Right lung (tissue), 5 donors: ENCODE data around the gene PKN3. TPM values are rescaled to one million over a fixed set of nuclear protein-coding genes. Genes with fewer than 3 reads are reported as not detected.

Experiments used
- DNase-seq, 2 donors: peaks; one replicate each; pipeline ENCODE4 v3.0.0-alpha.2; 2013
- polyA plus RNA-seq, 5 donors: library from polyadenylated mRNA; unstranded; fragments of 120-200 nt; gene quantifications; one replicate each; pipeline versions ENCODE4 v1.2.1 to v1.2.3, GENCODE V29; 2013; ENCODE audit warnings: inconsistent platforms in 1 of 5, low replicate concordance in 1 of 5; ENCODE audit not compliant: insufficient read length in 5 of 5, insufficient read depth in 1 of 5

Gene PKN3
- polyA plus RNA-seq, 5 donors = 11.6 to 13.8 (median 12.8) TPM

DNA sequence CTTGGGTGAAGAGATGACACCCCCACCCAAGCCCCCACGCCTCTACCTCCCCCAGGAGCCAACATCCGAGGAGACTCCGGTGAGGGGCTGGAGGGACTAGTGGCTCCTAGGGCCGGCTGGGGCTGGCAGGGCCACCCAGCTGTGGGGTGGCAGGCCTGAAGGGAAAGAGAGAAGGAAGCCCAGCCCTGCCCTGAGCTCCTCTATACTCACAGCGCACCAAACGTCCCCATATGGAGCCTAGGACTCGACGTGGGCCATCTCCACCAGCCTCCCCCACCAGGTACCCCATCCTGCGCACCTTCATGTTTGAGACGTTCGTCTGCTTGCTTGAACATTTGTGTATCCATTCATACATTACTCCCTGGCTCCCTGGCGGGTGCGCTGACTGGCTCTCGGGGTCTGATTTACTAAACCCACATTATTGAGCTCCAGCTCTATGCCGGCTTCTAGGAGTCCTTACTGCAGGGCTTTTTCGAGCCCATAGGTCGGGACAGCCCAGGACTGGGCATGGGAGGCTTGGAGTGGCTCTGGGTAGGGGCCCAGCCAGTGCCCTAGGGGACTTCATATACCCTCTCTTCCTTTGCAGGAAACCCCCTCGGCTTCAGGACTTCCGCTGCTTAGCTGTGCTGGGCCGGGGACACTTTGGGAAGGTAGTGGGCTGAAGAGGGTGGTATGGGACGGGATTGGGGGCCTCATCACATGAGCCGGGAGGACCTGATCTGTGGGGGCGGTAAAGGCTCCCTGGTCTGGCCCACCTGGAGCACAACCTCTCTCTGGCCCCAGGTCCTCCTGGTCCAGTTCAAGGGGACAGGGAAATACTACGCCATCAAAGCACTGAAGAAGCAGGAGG lies 12.5 kb downstream of the PKN3 start:
- no peak for DNase-seq

- no peak for DNase-seq
Measured at GRCh38 chr9:128715436-128715750, 13.1 kb downstream of the PKN3 start.

DNA sequence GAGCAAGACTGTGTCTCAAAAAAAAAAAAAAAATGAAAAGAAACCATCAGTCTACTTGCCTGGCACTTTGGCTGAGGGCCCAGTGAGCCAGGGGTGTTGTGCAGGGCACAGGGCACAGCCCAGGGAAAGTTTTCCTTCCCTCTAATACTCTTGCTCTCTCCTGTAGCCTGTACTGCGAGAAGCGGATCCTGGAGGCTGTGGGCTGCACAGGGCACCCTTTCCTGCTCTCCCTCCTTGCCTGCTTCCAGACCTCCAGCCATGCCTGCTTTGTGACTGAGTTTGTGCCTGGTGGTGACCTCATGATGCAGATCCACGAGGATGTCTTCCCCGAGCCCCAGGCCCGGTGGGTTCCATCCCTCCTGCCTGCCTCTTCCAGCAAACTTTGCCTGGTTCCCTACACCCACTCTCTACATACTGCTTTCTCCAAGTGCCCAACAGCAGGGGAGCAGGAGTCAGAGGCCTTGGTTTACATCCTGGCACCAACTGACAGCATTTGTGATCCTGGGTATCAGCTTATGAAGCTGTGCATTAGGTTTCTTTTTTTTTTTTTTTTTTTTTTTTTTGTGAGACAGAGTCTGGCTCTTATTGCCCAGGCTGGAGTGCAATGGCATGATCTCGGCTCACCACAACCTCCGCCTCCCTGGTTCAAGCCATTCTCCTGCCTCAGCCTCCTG lies 14.4 kb downstream of the PKN3 start:
- DNase-seq = no peak

- no peak for DNase-seq
Measured at GRCh38 chr9:128718047-128718446, 15.7 kb downstream of the PKN3 start.

DNA sequence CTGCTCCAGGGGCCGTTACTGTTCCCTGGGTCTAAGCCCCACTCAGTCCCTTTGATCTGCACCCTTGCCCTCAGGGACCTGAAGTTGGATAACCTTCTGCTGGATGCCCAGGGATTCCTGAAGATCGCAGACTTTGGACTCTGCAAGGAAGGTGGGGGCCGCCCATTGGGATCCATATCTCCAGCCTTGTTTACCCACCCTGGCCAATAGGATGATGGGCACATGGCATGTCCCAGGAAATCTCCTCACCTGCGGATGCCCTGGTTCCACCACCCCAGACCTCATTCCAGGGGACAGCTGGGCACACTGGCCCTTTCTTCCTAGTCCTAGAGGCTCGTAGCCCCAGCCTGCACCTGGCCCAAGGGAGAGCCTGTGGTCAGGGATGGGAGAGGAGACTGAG lies 16.2 kb downstream of the PKN3 start:
- DNase-seq = no peak

GRCh38 chr9:128719919-128720605 lies 17.8 kb downstream of the PKN3 start:
- DNase-seq = no peak

- no peak for DNase-seq
Measured at GRCh38 chr9:128720841-128721486, 18.7 kb downstream of the PKN3 start.

DNA sequence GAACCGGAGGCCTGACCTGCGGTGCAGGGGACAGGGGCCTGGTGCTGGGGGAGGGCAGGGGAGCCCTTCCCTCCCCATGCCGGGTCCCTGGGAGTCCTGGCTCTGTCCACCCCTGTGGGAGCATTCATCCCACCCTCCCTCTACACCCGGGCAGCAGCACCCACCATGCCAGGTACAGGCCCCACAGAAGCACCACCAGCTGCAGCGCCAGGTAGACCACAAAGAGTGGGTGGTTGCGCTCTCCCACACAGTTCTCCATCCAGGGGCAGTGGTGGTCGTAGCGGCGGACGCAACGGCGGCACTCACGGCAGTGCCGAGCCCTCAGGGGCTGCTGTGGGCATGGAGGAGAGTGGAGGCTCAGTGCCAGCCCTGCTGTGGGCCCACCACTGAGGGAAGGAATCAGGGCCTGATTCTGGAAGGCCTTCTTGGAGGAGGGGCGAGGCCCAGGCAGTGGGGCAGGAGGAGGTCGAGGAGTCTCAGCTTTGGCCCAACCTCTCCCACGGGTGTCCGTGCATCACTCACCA lies 19.2 kb downstream of the PKN3 start:
- no peak for DNase-seq

DNA sequence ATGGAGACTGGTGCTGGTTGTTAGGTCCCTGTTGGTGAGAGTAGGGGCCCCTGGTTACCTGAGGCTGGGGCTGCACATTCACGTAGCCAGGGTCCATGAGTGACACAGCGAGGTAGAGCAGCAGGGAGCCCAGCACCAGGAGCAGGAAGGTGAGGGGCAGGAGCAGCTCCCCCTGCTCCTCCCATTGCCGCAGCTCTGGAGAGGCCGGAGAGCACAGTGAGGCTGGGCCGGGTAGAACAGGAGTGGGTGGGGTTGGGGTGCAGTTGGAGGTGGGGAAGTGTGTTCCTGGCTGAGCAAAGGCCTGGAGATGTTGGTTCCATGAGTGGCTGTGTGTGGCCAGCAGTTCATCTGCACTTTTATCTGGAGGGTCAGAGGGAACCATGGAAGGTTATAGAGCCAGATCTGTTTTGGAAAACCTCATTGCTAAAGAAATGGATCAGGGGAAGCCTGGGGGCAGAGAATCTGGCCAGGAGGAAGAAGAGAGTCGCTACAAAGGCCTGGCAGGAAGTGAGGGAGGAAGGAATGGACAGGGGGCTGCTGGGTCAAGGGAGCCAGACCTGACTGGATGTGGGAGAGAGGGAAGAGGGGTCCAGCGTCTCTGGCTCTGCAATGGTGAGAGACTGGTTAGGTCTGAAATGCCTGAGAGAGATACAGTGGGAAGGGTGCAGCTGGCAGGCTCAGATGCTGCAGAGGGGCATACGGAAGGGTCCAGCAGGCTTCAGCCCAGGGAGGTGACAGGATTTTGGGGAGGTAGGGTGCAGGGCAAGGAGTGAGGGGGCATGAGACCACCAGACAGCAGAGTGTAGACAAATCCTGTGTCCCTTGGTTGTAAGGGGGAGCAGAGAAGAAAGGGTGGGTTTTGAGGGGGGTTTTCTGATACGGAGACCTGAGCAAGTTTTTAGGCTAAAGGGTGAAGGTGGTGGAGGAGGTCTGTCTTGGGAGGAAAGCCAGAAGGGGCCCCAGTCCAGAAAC lies 20.4 kb downstream of the PKN3 start:
- no peak for DNase-seq

DNA sequence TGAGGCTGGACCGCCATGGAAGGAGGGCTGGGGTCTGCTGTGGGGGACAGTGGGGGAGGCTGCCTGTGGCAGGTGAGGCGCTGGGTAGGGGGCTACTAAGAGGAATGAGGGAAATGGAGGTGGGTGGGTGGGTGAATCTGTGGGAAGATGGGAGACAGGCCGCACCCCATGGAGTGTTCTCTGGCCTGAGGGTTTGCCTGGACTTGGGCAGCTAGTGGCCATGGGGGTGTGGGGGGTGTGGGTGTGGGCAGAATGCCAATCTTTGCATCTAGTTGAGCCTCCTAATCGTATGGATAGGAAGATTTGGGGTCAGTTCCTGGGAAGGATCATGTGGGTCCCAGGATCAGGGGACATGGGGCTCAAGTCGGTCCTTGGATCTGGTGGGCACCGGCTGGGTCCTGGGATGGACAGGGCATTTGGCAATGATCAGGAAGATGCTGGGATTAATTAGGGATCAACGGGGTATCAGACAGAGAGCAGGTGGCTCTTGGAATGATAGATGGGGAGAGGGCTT lies 21.1 kb downstream of the PKN3 start:
- no peak for DNase-seq

DNA sequence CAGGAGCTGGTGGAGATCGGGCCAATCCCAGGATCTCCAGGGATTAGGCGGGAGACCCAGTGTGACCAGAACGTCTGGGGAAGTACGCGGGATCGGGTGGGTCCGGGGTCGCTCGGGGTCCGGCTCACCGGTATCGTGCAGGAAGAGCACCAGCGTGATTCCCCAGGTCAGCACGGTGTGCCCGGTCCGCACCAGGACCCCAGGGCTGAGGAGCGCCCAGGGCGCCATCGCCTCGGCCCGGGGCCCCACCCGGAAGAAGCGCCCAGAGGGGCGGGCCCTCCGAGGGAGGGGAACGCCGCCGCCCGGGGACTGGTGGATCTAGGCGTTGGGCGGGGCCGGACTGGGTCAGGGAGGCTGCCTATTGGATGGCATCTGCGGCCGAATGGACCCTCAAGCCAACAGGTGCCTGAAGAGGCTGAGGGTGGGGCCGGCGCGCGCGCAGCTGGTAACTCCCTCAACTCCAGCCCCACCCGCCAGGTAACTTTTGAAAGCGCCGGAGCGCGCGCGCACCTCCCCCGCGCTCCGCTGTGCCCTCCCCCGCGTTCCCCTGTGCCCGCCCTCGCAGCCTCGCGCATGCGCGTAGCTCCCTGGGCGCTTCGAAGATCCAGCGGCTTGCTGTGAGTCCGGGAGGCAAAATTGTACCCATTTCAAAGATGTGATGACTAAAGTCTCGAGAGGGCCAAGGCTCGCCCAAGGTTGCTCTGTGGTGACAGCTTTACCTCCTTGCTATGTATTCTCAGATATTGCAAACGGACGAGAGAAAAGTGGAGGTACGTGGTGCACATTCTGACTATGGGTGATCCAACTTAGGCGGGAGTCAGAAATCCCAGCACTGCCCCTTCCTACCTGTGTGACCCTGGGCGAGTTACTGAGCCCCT lies 21.8 kb downstream of the PKN3 start, which contains the start of gene ZDHHC12:
TSS of gene ZDHHC12 (minus strand) at position 262 of the 878 bp plus-strand sequence. CDS start at position 228, 34 bp downstream.
- DNase-seq = peak; percentile 83 to 87

DNA sequence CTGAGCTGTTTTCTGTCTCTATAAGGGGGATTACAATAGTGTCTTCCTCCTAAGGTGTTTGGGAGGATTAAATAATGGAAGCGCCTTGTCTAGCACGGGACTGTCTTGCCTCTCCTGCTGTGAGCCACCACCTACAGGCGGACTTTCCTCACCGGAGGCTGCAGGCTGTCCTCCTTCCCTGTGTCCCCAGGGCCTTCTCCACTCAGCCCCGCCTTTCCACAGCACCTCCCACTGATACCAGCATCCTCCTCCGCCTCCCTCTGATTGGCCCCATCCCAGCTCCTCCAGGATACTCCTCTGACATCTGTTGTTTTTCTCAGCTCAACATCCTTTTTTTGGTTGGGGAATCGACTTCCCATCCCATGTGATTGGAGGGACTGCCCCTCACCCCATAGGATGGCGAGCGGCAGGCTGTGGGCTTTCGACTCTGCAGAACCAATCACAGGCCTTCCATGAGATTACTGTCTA lies 22.5 kb downstream of the PKN3 start:
- no peak for DNase-seq

- no peak for DNase-seq
Measured at GRCh38 chr9:128727640-128728248, 25.4 kb downstream of the PKN3 start.

DNA sequence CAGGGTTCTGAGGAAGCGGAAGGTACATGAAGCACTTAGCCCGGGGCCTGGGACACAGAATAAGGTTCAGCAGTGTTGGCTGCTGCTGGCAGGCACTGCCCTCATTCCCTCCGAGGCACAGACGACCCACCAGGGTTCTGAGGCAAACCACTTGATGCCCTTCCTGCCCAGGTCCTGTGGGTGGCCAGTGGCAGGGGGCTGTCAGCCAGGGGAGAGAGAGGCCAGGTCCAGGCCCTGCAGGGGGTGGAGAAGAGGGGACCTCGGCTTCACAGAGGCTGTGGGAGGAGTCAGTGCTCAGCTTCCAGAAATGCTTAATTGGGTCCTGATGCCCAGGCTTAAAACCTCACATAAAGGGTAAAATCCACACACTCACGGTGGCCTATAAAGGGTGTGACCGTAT lies 26.0 kb downstream of the PKN3 start:
- no peak for DNase-seq

DNA sequence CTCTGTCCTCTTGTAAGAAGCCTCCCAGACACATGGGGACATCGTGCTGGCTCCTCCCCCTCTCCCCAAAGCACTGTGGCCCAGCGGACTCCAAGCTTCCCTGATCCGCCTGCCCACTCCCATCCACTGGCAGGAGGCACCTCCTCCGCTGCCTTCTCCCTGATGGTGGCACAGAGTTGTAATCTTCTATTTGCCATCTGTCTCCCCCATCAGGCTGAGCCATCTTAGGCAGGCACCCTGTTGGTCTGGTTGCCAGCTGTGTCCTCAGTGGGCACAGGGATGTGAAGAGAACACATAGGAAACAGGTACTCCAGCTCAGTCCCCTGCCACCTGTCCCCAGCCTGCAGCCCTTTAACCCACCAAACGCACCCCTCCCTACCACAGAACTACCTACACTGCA lies 27.0 kb downstream of the PKN3 start:
- no peak for DNase-seq

DNA sequence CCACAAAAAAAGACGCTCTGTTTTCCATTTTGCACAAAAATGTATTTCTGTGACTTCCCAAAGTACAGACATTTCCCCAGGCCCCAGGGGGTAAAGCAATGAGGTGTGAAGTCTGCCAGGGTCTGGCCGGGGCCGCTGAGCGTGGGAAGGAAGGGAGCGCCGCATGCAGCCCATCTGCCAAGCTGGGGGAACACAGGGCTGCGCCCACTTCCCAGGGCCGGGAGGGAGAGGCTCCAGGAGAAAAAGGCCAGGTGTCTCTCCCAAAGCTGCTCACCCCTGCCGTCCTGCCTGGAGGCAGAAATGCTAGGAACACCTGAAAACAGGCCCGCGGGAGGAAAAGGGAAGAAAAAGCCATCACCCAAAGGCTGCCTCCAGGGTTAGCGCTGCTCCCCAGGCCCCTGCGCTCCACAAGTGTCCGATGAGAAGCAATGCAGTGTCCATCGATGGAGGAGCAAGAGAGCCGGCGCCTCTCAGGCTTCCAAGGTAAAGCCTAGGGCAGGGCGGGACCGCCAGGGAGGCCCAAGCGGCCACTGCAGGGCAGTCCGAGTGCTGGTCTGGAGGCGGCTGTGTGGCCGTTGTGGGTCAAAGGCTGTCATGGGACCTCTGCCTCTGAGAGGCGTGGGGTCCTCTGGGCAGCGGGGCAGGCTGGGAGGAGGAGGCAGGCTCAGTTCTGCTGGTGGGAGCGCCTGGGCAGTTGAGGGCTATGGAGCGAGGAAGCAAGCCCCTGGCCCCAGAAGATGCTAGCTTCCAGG lies 27.6 kb downstream of the PKN3 start:
- DNase-seq = no peak

- no peak for DNase-seq
Measured at GRCh38 chr9:128731093-128731492, 28.8 kb downstream of the PKN3 start.

GRCh38 chr9:128731691-128732090 lies 29.4 kb downstream of the PKN3 start:
- no peak for DNase-seq
